HG02571 (cell line): ENCODE data around the gene NBEAL2.

ENCODE experiments used
- ATAC-seq: cut with Tn5 transposase; IDR thresholded peaks from one replicate; pipeline ENCODE4 v1.9.1; 2021; ENCODE audit warnings: mild to moderate bottlenecking, moderate library complexity; ENCODE audit not compliant: unreplicated experiment

Gene NBEAL2

GRCh38 chr3:46986055-46986730, 6.7 kb downstream of the NBEAL2 start:
- ATAC-seq = no peak

GRCh38 chr3:46986782-46987310, 7.4 kb downstream of the NBEAL2 start:
- ATAC-seq = no peak

GRCh38 chr3:46987319-46987742, 7.9 kb downstream of the NBEAL2 start:
- no peak for ATAC-seq

- peak; percentile 45 for ATAC-seq
Measured at GRCh38 chr3:46987743-46988401, 8.4 kb downstream of the NBEAL2 start.

GRCh38 chr3:46988616-46989015, 9.2 kb downstream of the NBEAL2 start:
- ATAC-seq = no peak

GRCh38 chr3:46989146-46989810, 9.8 kb downstream of the NBEAL2 start:
- ATAC-seq = no peak

- ATAC-seq = peak; percentile 48
Measured at GRCh38 chr3:46990573-46991374, 11.3 kb downstream of the NBEAL2 start.

- ATAC-seq = no peak
Measured at GRCh38 chr3:46991406-46992165, 12.1 kb downstream of the NBEAL2 start.

GRCh38 chr3:46992231-46992630, 12.8 kb downstream of the NBEAL2 start:
- ATAC-seq = no peak

- ATAC-seq = no peak
Measured at GRCh38 chr3:46993292-46993691, 13.8 kb downstream of the NBEAL2 start.

- no peak for ATAC-seq
Measured at GRCh38 chr3:46993986-46994385, 14.5 kb downstream of the NBEAL2 start.

GRCh38 chr3:46994801-46995731, 15.6 kb downstream of the NBEAL2 start:
- ATAC-seq = no peak

- no peak for ATAC-seq
Measured at GRCh38 chr3:46995901-46996562, 16.6 kb downstream of the NBEAL2 start.

GRCh38 chr3:46996689-46997452, 17.4 kb downstream of the NBEAL2 start:
- no peak for ATAC-seq

- no peak for ATAC-seq
Measured at GRCh38 chr3:46997453-46998091, 18.1 kb downstream of the NBEAL2 start.

GRCh38 chr3:46998121-46998851, 18.8 kb downstream of the NBEAL2 start:
- ATAC-seq = no peak
